ENCODE measurements around the gene LRRK1. TPM values are rescaled to one million over a fixed set of nuclear protein-coding genes. Genes with fewer than 3 reads are reported as not detected.

The LRRK1 gene
- total RNA-seq, 1 donor, result 18.0 TPM

DNA sequence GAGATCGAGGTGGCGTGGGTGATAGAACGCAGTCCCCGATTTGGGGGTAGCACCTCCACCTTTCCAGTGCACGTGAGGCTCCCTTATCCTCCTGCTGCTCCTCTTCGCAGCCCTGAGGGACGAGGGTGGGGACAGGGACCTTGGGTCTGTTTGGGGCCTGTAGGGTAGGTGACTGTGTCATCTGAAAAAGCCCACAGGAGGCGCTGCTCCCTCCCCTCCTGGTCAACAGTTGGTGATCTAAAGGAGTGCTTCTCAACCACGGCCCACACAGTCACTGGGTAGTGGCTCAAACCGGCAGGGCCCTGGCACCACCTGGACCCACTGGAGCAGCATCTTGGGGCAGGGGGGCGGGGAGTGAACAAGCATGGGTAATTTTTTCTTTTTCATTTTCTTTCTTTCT is 7.1 kb downstream of the LRRK1 start:
- TF ChIP-seq, protein P1, sequence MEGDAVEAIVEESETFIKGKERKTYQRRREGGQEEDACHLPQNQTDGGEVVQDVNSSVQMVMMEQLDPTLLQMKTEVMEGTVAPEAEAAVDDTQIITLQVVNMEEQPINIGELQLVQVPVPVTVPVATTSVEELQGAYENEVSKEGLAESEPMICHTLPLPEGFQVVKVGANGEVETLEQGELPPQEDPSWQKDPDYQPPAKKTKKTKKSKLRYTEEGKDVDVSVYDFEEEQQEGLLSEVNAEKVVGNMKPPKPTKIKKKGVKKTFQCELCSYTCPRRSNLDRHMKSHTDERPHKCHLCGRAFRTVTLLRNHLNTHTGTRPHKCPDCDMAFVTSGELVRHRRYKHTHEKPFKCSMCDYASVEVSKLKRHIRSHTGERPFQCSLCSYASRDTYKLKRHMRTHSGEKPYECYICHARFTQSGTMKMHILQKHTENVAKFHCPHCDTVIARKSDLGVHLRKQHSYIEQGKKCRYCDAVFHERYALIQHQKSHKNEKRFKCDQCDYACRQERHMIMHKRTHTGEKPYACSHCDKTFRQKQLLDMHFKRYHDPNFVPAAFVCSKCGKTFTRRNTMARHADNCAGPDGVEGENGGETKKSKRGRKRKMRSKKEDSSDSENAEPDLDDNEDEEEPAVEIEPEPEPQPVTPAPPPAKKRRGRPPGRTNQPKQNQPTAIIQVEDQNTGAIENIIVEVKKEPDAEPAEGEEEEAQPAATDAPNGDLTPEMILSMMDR (IDR thresholded peaks at IDR 0.05; ENCODE audit: insufficient read depth, low read length), result no peak
- no peak for DNase-seq (ENCODE audit: low read depth)

DNA sequence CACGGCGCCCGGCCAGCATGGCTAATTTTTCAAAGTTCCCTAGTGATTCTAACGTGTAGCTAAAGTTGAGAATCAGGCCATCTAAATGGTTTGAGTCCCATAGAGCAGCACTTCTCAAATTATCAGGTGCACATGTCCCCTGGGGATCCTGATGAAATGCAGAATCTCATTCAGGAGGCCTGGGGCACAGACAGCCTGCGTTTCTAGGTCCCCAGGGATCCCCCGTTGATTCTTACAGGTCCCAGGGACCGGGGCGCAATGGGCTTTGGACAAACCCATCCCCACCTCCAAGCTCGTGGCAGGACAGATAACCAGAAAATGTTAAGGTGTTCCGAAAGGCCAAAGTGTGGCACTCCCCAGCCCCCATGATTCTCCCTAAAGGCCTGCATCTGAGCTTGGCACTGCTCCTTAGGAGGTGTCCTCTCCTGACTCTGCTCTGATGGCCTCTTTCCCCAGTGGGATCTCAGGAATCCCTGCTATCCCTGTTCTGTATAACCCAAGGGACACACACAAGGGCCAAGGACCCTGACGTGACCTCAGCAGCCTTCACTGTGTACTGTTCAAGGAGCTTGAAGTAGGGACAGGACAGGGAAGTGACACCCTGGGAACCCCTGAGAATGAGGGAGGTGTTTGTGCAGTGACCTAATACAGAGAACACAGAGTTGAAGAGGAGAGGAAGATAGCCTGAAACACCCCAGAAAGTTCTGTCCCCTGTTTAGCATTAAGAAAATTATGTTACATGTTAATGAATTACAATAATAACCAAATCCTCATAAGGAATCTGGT is 8.0 kb downstream of the LRRK1 start:
- no peak overlapping the region for H3K4me3 ChIP-seq (ENCODE audit: low read depth, low read length)
- TF ChIP-seq, protein P1 (IDR thresholded peaks at IDR 0.05; ENCODE audit: insufficient read depth, low read length), result no peak
- DNase-seq (ENCODE audit: low read depth), result no peak

More for the DNA sequence above, 7.1 kb downstream of the LRRK1 start:
- H3K4me3 ChIP-seq (ENCODE audit: low read depth, low read length), result no peak overlapping the region

DNA sequence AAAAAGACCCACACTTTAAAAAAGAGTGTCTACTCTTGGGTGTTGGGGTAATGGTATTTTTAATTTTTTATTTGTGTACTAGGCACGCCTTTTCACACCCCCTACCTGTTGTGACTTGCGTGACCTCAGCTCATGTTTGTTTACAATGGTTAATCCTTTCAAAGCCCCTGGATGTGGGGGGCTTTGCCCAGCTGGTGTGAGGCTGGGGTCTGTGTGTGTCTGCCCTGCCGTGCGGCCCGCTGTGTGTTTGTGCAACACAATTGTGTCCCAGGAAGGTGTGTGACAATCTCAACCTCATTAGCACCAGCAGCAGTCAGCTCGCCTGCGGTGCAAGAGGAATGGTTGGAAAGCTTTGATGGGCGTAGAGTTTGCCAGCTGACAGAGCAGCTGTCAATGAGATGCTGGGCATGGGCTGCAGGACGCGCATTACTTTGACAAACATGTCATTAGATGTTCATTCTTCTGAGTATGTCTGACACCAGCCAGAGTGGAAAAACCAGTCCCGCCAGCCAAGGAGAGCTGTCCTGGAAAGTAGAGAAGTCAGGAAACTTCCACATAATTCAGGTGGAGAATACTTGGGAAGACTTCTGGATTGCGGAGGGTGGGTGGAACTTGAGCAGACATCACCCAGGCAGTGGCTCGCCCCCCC is 9.6 kb downstream of the LRRK1 start:
- TF ChIP-seq, protein P1 (IDR thresholded peaks at IDR 0.05; ENCODE audit: insufficient read depth, low read length), result no peak
- no peak overlapping the region for H3K4me3 ChIP-seq (ENCODE audit: low read depth, low read length)
- DNase-seq (ENCODE audit: low read depth), result no peak

DNA sequence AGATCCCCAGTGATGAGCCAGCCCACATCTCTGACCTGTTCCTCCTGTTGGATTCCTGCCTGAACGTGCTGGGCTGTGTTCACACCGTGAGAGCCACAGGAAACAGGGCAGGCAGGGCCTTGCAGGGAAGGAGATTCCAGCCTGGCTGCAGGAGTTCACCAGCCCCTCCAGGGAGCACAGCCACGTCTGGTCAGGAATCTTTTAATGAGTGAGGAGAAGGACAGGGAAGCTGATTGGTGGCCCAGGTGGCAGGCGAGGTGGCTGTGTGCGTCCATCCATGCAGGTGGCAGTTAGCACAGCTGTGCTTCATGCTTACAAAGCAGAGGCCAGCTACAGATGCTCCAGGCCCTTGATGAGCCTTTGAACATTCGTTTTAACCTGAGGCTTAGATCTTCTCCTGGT is 10.5 kb downstream of the LRRK1 start:
- no peak for DNase-seq (ENCODE audit: low read depth)
- TF ChIP-seq, protein P1 (IDR thresholded peaks at IDR 0.05; ENCODE audit: insufficient read depth, low read length), result no peak
- no peak overlapping the region for H3K4me3 ChIP-seq (ENCODE audit: low read depth, low read length)

DNA sequence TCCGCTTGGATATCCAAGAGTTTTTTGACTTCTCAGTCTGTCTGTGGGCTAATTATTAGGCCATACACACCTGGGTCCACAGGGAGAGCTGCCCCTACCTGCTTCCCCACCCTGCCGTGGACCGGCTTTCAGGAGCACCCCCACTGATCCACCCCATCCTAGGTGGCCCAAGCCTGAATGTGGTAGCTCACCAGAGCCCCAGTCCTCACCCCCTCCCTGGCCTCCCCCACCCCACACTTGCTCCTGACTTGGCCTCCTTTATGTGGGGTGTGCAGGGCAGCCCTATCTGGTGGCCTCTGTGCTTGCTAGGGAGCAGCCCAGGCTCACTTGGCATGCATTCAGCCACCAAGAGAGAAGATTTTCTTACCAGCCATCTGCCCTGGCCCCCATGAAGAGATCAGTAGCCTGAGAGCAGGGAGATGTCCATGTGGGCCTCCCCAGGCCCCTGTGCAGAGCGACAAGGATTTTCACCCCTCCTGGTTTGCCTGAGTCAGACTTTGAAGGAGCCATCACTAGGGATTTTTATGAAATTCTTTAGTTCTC is 11.2 kb downstream of the LRRK1 start:
- no peak overlapping the region for H3K4me3 ChIP-seq (ENCODE audit: low read depth, low read length)
- TF ChIP-seq, protein P1 (IDR thresholded peaks at IDR 0.05; ENCODE audit: insufficient read depth, low read length), result no peak
- no peak for DNase-seq (ENCODE audit: low read depth)

DNA sequence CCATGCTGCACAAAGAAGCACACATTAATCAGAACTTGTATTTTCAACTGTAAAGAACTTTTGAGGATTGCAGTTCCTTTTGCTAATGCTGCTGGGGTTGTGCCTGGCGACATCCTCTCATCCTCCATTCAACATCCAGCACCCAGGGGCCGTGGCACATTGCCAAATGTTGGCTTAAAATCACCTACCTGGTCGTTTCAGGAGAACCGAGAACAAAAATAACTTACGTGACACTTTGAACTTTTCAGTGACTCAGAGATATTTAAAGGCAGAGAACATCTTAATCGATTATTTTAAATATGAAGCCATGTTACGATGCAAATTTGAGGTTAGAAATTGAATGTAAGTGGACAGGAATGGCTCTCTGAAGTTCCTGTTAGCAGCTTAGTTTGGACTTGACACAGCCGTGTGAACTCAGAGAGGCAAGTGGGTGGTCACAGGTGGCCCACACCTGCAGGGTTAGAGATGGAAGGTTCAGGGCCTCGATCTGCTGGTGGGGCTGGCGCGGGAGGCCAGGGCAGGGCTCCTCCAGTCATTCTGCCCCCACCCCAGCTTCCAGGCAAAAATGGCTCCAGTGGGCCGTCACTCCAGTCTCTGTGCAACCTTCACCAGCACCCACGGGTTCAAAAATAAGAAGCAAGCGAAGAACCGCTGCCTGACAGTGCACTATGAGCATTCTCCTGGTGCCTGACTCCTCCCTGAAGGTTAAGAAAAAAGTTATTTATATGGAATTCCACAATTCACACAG is 12.2 kb downstream of the LRRK1 start:
- H3K4me3 ChIP-seq (ENCODE audit: low read depth, low read length), result no peak overlapping the region
- no peak for DNase-seq (ENCODE audit: low read depth)
- TF ChIP-seq, protein P1 (IDR thresholded peaks at IDR 0.05; ENCODE audit: insufficient read depth, low read length), result no peak

Measured in fibroblast of the aortic adventitia (primary cell).